NK-92 treated with Interleukin-12 subunit alpha and Interleukin-12 subunit beta, amount 100 ng/mL, for 24 hours (cell line): ENCODE data around the gene DGKB.

Experiments
- DNase-seq: peaks from one replicate; lab custom pipeline; 2025; lab: John Stamatoyannopoulos, UW

The DGKB gene

GRCh38 chr7:14207711-14208110 is 694.8 kb downstream of the DGKB start:
- DNase-seq, result no peak

DNA sequence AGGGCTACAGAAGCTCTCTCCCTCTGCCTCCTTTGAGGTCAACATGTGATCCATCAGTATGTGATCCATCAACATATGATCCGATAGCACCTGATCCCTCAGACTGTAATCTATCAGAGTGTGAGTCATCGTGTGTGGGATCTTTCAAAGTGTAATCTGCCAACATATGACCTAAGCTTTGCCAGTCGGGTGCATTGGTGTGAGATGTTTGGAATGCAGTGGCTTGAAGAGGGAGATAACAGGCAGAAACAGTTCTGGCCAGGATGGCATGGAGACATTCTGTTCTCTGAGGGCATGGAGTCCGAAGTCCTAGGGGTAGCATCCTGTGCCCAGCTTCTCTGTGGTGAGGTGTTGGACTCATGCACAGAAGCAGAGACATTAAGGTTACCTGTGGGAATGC is 695.4 kb downstream of the DGKB start:
- DNase-seq, result no peak

GRCh38 chr7:14206121-14206520 is 696.4 kb downstream of the DGKB start:
- DNase-seq, result no peak

- DNase-seq, result no peak
Observed at GRCh38 chr7:14201353-14201752, 701.2 kb downstream of the DGKB start.

DNA sequence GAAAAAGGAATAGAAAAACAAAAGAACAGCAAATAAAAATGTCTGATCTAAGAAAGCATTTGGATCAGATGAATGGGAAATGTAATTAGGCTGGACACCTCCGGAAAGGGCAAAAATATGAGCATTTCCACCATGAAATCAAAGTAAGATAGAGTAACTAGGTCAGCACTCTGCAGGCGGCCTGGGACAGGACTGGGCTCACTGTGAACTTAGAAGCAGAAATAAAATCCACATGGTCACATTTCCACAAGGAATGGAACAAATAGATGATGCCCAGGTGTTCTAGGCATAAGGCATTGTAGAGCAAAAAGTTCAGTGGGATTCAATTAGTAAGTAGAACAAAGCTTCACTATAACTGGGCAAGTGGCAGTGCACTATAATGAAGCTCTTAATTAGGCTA is 703.2 kb downstream of the DGKB start:
- no peak for DNase-seq

DNA sequence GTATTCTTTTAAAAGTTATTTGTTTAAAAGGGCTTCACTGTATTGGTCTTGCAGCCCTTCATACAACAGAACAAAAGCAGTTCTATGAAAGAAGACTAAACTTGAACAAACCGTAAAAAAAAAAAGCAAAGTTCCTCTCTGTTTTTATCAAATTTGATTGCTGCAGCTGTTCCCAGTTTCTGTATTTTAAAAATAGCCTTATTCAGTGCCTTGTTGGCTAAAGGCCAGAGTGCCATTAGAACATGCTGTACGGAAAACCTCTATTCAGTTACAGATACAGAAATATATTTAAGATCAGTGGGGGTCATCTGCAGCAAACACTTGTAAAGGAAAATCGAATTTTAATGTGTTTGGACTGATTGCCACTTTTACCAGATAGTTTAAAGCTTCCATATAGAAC is 705.3 kb downstream of the DGKB start:
- DNase-seq, result no peak

- no peak for DNase-seq
Observed at GRCh38 chr7:14196555-14196954, 706.0 kb downstream of the DGKB start.

DNA sequence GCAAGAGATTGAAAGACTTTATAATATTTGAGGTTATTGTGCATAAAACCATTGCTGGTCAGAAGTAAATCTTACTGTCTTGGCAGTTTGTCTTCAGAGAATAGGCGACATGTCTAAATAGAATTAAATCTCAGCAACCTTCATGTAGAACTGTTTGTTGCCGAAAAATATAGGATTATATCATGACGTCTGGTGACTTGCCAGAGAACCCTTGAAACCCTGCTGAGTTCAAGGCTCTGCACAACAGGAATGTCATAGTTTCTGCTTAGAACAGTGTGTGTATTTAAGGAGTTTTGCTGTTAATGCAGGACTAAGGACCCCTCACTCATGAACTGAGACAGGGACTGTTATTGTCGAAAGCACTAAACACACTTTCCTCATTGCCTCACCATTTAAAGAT is 706.7 kb downstream of the DGKB start:
- DNase-seq, result no peak

- no peak for DNase-seq
Observed at GRCh38 chr7:14195079-14195478, 707.5 kb downstream of the DGKB start.

GRCh38 chr7:14191686-14192098 is 710.9 kb downstream of the DGKB start:
- DNase-seq, result no peak

DNA sequence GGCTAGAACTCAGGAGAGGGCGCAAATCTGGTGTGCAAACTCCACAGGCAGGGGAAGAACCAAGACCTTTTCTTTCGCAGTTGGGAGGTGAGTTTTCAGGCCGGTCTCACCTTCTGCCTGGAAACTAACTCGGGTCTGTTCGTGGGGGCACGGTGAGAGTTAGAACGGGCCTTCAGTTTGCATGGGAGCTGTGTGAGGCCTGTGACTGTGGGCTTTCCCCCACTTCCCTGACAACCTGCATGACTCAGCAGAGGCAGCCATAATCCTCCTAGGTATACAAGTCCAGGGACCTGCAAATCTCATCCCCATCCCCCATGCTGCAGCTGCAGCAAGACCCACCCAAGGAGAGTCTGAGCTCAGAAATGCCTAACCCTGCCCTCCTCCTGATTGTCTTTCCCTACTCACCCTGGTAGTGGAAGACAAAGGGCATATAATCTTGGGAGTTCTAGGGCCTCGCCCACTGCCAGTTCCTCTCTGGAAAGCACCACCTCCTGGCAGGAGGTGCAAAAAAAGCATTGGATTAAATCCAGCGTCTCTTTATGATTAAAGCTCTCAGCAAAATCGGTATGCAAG is 718.2 kb downstream of the DGKB start:
- DNase-seq, result no peak

DNA sequence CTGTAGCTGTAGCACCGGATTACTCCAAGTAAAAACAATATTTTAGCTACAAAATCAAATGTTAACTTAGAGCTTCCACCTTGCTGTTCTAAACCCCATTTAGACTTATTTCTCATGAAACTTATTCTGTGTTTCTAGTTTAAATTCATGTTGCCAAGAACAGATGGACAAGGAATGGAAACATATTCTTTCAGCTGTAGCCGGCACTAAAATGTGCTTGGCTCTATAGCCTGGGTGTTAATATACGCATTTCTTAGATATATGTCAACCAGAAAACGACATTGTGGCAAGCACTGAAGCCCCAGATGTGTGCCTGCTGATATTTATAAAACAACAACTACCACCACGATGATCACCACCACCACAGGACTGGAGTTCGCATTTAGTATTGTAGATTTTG is 722.8 kb downstream of the DGKB start:
- DNase-seq, result no peak

DNA sequence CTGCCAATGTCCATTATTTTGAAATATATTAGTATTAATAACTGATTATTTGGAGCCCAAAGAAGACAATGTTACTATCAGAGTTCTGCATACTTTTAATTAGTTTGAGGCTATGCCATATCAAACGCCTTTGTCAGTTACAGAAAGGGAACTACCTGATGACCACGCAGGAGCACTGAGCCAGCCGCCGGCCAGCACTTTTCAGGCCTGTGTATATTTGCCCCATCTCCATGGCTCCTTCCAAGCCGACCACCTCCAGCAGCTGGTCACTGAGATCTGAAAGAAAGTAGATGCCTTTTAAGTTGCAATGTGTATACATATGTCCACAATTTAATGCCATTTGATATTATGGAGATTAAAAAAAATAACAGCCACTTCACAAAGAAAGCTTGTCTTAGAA is 724.7 kb downstream of the DGKB start:
- no peak for DNase-seq

- no peak for DNase-seq
Observed at GRCh38 chr7:14170872-14171271, 731.7 kb downstream of the DGKB start.

GRCh38 chr7:14158111-14158510 is 744.4 kb downstream of the DGKB start:
- no peak for DNase-seq

DNA sequence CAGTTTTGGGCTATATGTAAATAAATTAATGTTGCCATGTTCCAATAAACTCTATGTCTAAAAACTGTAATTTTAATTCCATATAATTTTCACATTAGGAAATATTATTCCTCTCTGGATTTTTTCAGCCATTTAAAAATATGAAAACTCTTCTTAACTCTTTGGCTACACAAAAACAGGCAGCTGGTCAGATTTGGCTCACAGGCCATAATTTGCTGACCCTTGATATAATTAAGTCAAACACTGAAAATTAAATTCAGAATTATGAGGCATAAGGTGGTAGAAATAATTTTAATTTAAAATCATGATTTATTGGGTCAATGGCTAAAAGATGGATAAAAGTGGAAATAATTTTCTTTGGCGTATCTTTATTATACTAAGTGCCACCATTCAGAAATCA is 746.1 kb downstream of the DGKB start:
- DNase-seq, result no peak

DNA sequence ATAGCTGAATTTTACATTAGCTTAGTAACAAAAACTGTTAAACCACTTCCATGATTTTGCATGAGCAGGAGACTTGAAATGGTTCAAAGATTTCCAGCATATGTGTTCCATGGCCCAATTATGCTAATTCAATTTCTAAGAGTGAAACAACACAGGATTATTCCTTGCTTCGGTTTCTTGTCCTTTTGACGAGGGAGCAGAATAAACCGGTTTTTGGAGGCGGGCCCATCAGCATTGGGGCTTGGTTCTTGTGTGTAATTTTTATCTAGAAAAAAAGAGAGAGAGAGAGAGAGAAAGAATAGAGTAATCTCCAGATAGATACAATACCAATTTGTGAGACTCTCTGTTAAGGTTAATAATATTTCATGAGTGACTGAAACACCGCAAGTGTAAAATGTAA is 753.6 kb downstream of the DGKB start:
- DNase-seq, result no peak

DNA sequence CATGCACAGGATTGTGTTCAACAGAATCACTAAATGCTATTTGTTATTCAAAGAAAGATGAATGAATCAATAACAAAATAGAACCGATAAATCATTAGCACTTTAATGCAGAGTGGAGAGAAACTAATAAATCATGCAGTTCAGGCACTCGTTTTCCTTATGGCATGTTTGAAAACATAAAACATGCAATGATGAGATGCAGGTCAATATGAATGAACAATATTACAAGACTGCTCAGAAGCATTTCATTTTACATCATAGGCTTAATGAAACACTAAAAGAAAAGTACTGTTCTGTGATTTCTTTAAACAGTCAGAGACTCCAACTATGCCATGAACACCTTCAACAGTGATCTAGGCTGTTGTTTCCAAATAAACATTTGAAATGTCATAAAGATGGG is 755.0 kb downstream of the DGKB start:
- no peak for DNase-seq

DNA sequence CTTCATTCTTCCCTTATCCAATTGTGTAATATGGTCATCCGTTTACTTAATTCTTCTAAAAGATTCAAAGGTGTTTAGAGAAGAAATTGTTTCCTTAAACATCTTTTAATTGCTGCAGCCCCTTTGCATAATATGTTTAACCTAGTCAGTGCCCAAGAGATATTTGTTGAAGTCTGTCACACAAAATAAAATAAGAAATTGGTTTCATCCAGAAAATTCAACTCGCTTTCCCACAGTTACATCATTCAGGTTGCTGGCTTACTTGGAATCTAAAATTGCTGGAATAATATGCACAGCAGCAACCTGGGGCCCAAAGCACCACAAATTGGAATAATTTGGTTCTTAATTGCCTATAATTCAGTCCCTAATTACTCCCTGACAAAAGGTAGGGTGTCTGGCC is 758.0 kb downstream of the DGKB start:
- no peak for DNase-seq

GRCh38 chr7:14144109-14144508 is 758.4 kb downstream of the DGKB start:
- no peak for DNase-seq

DNA sequence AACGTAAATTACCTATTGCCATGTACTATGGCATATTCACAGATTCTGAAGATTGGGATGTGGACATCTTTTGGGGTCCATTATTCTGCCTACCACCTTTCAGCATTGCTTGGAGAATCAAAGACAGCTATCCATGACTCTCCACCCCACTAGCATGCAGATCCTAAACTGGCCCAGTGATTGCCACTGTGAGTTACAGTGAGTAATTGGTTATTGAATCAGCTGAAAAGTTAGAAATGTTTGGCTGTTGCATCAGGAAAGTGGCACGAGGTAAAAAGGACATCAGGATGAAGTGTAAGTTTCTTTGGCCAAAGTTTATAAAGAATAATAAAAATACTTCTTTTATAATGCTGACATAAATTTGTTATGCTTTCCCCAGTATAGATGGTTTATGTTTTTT is 764.9 kb downstream of the DGKB start:
- no peak for DNase-seq

DNA sequence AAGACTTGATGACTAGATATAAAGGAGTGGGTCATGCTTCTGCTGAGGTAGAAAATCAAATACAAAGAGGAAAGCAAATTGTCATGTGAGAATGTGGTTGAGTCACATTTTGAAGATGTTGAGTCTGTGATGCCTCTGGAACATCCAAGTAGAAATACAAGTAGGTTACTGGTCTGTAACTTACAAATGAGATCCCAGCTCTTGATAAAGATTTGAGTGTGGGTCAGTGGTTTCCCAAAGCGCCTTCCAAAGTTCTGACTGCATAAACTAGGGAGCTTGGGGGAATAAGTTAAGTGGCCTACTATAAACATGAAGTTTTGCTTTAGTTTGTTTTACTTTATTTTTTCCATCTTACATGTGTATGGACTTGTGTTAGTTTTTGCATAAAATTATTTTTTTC is 768.8 kb downstream of the DGKB start:
- no peak for DNase-seq

GRCh38 chr7:14125998-14126397 is 776.6 kb downstream of the DGKB start:
- no peak for DNase-seq

DNA sequence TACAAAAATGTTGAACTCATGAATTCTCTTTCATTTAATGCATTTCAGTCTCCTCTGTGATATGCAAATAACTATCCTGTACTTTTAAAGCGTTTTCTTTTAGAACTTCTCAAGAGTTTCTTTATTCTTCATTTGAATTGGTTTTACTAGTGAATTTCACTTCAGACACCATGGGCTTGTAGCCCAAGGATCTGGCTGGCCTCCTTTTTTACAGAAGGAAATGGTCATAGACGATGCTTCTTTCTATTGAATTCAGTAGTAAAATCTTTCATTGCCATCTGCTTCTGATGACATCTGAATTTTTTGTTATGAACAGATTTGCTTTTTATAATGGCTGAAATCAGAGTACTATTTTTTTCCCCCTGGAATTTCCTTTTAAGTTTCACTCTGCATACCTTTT is 777.8 kb downstream of the DGKB start:
- no peak for DNase-seq

DNA sequence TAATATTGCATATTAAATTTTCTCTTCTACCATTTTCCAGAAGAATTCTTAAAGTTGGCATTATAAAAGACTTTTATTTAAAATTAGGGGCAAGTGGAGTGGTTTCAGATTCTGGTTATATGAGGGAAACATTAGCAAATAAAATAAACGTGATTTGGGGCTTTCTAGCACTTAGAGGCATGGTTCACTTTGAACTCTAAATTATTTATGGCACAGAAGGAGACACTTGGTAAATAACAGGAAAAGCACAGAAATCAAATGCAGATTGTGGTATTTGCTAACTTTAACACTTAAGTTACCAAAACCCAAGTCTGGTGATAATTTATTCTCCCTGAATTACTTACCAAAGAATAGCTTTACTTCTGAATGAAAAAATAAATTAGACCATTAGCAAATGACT is 778.6 kb downstream of the DGKB start:
- no peak for DNase-seq
